Mucosa of rectum (tissue), 2 donors: ENCODE measurements around the gene CYRIA.

Experiments
- H3K27ac ChIP-seq, 2 donors: one replicate each; pipeline ENCODE4 v1.7.0; 2013; ENCODE audit warnings: inconsistent platforms in 2 of 2, low read depth in 2 of 2, low read length in 2 of 2
- H3K27me3 ChIP-seq, 2 donors: one replicate each; pipeline ENCODE4 v1.7.0; 2013; ENCODE audit warnings: low read length in 2 of 2; ENCODE audit not compliant: control insufficient read depth in 2 of 2, insufficient read depth in 2 of 2
- H3K36me3 ChIP-seq, 2 donors: one replicate each; pipeline ENCODE4 v1.7.0; 2013; ENCODE audit warnings: low read length in 2 of 2; ENCODE audit not compliant: control insufficient read depth in 2 of 2, insufficient read depth in 2 of 2
- H3K4me1 ChIP-seq, 2 donors: one replicate each; pipeline ENCODE4 v1.7.0; 2013; ENCODE audit warnings: low read length in 2 of 2, mild to moderate bottlenecking in 1 of 2; ENCODE audit not compliant: control insufficient read depth in 2 of 2, insufficient read depth in 2 of 2
- H3K4me3 ChIP-seq, 2 donors: one replicate each; pipeline ENCODE4 v1.7.0; 2013; ENCODE audit warnings: low read length in 2 of 2
- H3K9ac ChIP-seq, 2 donors: one replicate each; pipeline ENCODE4 v1.7.0; 2013; ENCODE audit warnings: low read length in 2 of 2, low read depth in 1 of 2, mild to moderate bottlenecking in 1 of 2
- H3K9me3 ChIP-seq, 2 donors: one replicate each; pipeline ENCODE4 v1.7.0; 2013; ENCODE audit warnings: low read length in 2 of 2; ENCODE audit not compliant: control insufficient read depth in 2 of 2
- donor health status: healthy.
- donor health status: Normal muscosa, but diverticular disease.

Gene CYRIA

DNA sequence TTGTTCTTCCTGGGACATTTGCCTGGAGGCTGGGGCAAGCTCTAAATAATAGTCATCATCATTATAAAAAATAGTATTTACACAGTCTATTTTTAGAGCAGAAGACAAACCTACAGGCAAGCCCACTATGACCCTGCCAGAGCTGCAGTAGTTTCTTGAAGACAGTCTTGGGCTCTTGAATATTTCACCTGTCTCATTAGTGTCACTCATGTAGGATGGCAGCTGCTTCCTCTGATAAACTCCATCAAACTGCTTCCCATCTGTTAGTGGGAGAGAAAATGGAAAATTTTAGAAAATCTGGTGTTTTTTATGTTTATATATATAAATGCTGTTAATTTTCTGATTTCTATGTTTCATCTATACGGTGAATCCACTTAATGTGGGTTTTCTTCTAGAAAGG, 8.5 kb upstream of the CYRIA start:
- Histone ChIP-seq H3K4me3 (no peak overlapping the region), H3K4me1 (no peaks in the 10 kb centered on the region), H3K27ac (no peak overlapping the region), H3K9me3 (peaks cover 0 to 2% of the 10 kb centered on the region in 2 donors), H3K36me3 (no peaks in the 10 kb centered on the region), H3K27me3 (no peaks in the 10 kb centered on the region), H3K9ac (no peak overlapping the region)

DNA sequence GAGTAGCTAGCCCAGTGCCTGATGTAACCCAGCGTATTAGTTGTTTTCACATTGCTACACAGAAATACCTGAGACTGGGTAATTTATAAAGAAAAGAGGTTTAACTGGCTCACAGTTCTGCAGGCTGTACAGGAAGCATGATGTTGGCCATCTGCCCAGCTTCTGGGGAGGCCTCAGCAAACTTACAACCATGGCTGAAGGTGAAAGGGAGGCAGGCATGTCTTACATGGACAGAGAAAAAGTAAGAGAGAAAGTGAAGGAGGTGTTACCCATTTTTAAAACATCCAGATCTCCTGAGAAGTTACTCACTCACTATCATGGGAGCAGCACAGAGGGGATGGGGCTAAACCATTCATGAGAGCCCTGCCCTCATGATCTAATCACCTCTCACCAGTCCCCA, 6.1 kb upstream of the CYRIA start:
- no peak overlapping the region for H3K4me3 ChIP-seq
- H3K9me3 ChIP-seq: no peaks in the 10 kb centered on the region
- H3K27ac ChIP-seq: no peak overlapping the region
- no peaks in the 10 kb centered on the region for H3K36me3 ChIP-seq
- H3K4me1 ChIP-seq: no peaks in the 10 kb centered on the region
- H3K27me3 ChIP-seq: no peaks in the 10 kb centered on the region
- no peak overlapping the region for H3K9ac ChIP-seq

DNA sequence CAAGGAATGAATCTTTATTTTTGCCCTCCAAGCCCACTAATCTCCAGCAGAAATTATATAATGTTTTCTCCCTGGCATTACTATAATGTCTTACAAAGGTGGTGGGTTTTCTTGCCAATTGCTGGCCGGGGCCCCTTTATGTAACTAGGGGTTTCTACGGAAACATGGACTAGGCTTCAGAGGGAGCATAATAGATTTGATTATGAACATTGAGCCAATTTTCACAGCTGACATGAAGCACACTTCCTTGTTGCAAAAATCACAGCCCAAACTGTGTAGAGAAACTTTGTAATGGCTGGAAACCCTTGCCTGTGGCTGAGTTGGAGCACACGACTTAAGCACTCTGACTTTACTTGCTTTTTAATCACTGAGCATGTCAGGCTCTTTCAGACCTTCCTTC, 3.8 kb upstream of the CYRIA start:
- H3K9ac ChIP-seq: no peak overlapping the region
- no peak overlapping the region for H3K4me3 ChIP-seq
- H3K27ac ChIP-seq: no peak overlapping the region
- H3K27me3 ChIP-seq: peaks cover 0 to 10% of the 10 kb centered on the region in 2 donors
- H3K4me1 ChIP-seq: peaks cover 0 to 10% of the 10 kb centered on the region in 2 donors
- H3K9me3 ChIP-seq: no peaks in the 10 kb centered on the region
- H3K36me3 ChIP-seq: no peaks in the 10 kb centered on the region

DNA sequence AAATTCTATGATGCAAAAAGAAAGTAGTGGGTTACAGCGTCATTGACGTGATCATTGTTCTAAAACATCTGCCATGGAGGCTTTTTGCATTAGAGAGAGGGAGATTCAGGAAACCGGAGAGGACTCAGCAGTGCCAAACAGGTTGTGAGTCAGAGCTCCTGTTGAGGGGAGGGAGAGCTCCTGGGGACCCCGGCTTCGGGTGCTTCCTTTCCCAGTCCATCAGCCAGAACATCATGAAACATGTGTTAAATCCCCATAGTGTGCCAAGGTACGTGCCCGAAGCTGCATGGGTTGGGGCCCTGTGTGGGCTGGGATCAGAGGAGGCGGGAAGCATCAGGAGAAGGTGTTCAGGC, 791 bp upstream of the CYRIA start:
- Histone ChIP-seq H3K4me3 (peak overlapping the region in 1 of 2 donors; percentile 65), H3K9me3 (no peaks in the 10 kb centered on the region), H3K27ac (no peak overlapping the region), H3K9ac (no peak overlapping the region), H3K4me1 (peaks cover 7 to 10% of the 10 kb centered on the region in 2 donors), H3K36me3 (no peaks in the 10 kb centered on the region), H3K27me3 (peaks cover 0 to 12% of the 10 kb centered on the region in 2 donors)

DNA sequence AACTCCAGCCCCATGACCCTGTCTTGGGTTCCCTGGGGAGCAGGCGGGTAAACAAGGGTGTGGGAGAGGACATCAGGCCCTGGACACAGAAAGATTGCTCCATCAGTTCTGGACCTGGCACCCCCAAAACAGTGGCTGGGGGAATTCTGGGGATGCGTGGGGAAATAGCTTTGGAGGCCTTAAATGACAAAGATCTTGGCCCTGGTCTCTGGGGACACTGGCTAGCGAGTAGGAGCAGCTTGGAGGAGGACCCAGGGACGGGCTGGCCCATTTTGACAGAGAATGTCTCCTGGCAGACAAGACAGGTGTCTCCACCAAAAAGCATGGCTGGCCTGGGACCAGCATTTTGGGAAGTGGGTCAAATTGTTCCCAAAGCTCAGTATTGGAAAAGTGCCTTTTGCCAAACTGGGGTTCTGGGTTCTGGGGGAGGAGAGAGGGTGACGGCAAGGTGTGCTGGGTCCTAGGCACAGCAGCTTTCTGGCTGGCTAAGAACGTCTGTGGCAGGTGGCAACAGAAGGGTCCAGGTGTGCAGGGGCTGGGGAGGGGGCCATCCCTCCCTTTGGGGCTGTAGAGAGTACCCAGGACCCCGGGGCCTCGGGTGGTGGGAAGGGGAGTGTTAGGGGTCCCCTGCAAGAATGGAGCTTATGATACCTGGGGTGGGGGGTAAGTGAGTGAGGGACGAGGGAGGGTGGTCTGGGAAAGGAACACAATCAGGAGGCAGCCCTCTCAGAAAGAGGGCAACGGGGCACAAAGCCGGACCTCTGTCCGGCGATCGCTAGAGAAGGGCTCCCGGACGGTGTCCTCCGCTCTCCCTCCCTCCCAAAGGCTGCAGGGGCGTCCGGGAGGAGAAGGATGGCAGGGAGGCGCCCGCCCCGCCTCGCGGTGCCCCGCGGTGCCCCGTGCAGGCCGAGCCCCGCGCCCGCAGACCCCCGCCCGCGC, 556 bp downstream of the CYRIA start:
- peak overlapping the region; percentile 41 to 68 for H3K9ac ChIP-seq
- H3K4me3 ChIP-seq: peak overlapping the region; percentile 73 to 78
- H3K9me3 ChIP-seq: no peaks in the 10 kb centered on the region
- peak overlapping the region; percentile 46 to 71 for H3K27ac ChIP-seq
- peaks cover 7 to 10% of the 10 kb centered on the region in 2 donors for H3K4me1 ChIP-seq
- H3K27me3 ChIP-seq: peaks cover 0 to 12% of the 10 kb centered on the region in 2 donors
- H3K36me3 ChIP-seq: no peaks in the 10 kb centered on the region

DNA sequence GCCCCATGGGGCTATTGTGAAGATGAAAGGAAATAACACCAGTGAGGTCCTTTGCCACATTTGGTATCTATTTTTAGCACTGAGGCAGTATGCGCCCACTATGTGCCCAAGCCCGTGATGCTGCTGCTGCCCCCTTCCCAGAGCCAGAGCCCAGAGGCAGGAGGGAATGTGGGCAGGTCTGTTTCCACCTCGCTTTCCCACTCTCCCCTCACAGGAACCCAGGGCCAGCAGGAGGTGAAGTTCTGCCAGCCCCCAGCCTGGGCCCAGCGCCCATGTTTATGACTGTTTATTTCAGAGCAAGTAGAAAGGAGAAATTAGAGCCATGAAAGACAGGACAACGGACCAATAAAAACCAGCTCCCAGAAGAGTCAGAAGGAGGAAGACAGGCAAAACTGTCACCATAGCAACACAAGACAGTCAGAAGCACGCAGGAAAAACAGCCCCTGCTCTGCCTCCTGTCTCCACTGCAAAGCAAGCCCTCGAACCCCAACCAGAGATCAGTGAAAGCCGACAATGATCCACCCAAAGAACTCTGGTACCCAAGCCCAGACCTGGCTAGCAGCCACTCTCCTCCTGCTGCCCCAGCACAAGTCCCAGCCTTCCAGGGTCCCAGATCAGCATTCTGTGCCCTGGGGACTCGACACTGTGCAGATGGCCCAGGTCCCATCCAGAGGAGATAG, 1.4 kb downstream of the CYRIA start:
- Histone ChIP-seq H3K36me3 (no peaks in the 10 kb centered on the region), H3K27ac (peak overlapping the region; percentile 46 to 71), H3K9ac (peak overlapping the region; percentile 41 to 68), H3K9me3 (no peaks in the 10 kb centered on the region), H3K4me3 (peak overlapping the region; percentile 73 to 78), H3K27me3 (peaks cover 0 to 12% of the 10 kb centered on the region in 2 donors), H3K4me1 (peaks cover 9 to 10% of the 10 kb centered on the region in 2 donors)

DNA sequence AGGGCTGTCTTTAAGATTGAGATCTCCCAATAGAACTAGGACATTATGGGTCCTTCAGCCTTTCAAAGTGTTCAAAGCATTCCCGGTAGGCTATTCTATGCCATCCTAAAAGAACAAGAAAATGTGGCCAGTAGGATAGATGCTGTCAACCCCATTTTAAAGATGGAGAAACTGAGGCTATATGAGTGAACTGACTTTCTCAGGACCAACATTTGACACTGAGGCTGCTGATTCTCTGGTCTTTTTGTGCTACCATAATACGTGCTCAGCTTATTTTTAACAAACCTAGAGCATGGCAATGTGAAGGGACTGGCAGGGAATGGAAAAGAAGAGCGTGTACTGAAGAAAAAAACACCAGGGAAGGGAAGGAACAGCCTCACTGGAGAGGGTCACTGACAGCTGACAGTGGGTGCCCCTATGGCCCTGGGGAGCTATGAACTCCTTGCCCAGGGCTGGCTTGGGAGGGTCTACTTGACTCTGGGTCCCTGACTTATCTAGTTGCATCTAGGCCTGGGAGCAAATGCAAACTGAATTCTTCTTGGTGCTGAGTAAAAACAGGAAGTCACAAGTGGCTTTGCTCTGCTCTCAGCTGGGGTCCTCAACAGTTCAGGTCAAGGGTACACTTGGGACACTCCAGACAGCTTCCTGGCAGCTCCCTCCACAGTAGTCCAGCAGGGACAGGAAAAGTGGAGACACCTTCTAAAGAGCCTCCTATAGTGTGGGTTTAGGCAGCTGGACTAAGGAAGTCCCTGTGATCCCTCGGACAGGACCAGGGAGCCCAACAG, 2.3 kb downstream of the CYRIA start:
- Histone ChIP-seq H3K27ac (peak overlapping the region in 1 of 2 donors; percentile 71), H3K4me3 (peak overlapping the region in 1 of 2 donors; percentile 78), H3K9me3 (no peaks in the 10 kb centered on the region), H3K4me1 (peaks cover 9 to 10% of the 10 kb centered on the region in 2 donors), H3K9ac (peak overlapping the region in 1 of 2 donors; percentile 68), H3K36me3 (no peaks in the 10 kb centered on the region), H3K27me3 (peaks cover 0 to 12% of the 10 kb centered on the region in 2 donors)

DNA sequence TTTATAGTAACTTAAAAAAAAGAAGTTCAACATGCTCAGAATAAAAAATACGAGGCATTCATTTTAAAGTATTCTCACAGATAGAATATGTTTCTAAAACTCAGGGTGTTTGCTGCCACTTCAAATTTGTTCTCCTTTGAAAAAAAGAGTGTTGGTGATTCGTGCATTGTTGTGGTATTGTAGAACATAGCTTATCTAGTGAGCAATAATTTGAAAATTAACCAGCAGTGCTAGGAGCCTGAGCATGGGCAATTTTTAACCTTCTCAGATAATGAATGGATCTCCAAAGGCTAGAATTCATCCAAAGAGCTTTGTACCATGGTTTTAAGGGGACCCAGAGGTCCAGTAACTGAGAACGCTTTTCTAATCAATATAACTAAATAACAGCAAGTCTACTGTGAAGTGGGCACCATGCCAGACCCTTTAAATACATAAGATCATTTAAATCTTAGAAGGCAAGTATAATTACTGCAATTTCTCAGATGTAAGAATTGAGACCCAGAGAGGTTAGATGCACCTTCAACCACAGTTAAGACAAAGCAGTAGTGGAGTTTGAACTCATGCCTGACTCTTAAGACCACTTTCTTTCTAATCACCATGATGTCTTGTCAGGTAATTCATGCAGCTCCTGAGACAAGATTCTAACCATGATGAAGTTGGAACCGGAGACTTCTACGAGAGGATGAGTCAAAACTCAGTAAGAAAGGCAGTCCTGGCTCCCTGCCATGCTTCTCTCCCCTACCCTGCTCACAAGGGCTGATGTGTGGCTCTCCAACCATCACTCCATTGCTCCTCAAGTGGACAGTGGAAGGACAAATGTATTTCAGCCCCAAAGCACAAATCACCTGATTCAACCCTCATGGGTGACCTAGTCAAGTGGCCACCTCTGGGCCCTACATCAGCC, 3.4 kb downstream of the CYRIA start:
- no peak overlapping the region for H3K4me3 ChIP-seq
- H3K9me3 ChIP-seq: no peaks in the 10 kb centered on the region
- no peak overlapping the region for H3K27ac ChIP-seq
- H3K27me3 ChIP-seq: peaks cover 0 to 12% of the 10 kb centered on the region in 2 donors
- peaks cover 9 to 10% of the 10 kb centered on the region in 2 donors for H3K4me1 ChIP-seq
- no peaks in the 10 kb centered on the region for H3K36me3 ChIP-seq
- H3K9ac ChIP-seq: no peak overlapping the region

DNA sequence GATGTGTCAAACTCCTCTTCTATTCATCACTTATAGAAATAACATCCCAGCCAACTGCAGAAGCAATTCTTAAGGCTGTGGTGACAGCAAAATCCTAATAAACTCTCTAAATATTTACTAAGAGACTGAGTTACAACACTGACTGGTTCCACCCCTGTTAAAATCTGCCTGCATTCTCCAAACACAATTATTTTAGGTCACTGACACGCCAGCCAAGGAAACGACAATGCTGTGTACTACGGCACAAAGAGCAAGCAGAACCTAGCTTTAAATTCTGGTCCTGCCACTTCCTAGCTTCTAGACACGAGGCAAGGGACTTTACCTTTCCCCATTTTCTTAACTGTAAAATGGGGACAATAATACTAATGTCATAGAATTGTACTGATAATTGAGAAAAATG, 4.1 kb downstream of the CYRIA start:
- peaks cover 10 to 12% of the 10 kb centered on the region in 2 donors for H3K4me1 ChIP-seq
- no peak overlapping the region for H3K9ac ChIP-seq
- H3K9me3 ChIP-seq: no peaks in the 10 kb centered on the region
- H3K4me3 ChIP-seq: no peak overlapping the region
- H3K27ac ChIP-seq: no peak overlapping the region
- peaks cover 0 to 12% of the 10 kb centered on the region in 2 donors for H3K27me3 ChIP-seq
- no peaks in the 10 kb centered on the region for H3K36me3 ChIP-seq
